IPS DF 4.7 (cell line): ENCODE results near the gene NXPH4.

Experiments
- DNase-seq: peaks from one replicate; pipeline ENCODE4 v3.0.0-alpha.2; 2013; ENCODE audit warnings: low spot score; ENCODE audit errors: extremely low read depth

Gene NXPH4

GRCh38 chr12:57242691-57243454, 26.3 kb downstream of the NXPH4 start:
- no peak for DNase-seq

- DNase-seq: no peak
Observed at GRCh38 chr12:57243521-57244311, 27.1 kb downstream of the NXPH4 start.

- no peak for DNase-seq
Observed at GRCh38 chr12:57244312-57244696, 27.7 kb downstream of the NXPH4 start.

- no peak for DNase-seq
Observed at GRCh38 chr12:57247041-57247440, 30.4 kb downstream of the NXPH4 start.

GRCh38 chr12:57248934-57249742, 32.5 kb downstream of the NXPH4 start:
- DNase-seq: no peak

- DNase-seq: no peak
Observed at GRCh38 chr12:57250541-57250940, 33.9 kb downstream of the NXPH4 start.

- DNase-seq: no peak
Observed at GRCh38 chr12:57250956-57251355, 34.4 kb downstream of the NXPH4 start, which contains the start of gene STAC3. Gene STAC3, minus strand, starts transcription at chr12:57251187. Its CDS starts 1,551 bp downstream, at chr12:57249636.

GRCh38 chr12:57254506-57255280, 38.1 kb downstream of the NXPH4 start:
- DNase-seq: no peak

- DNase-seq: no peak
Observed at GRCh38 chr12:57255916-57256315, 39.3 kb downstream of the NXPH4 start.

GRCh38 chr12:57258977-57259970, 42.7 kb downstream of the NXPH4 start:
- DNase-seq: no peak

- DNase-seq: no peak
Observed at GRCh38 chr12:57260366-57260765, 43.8 kb downstream of the NXPH4 start.

GRCh38 chr12:57261428-57261865, 44.9 kb downstream of the NXPH4 start:
- DNase-seq: no peak

GRCh38 chr12:57262126-57262822, 45.7 kb downstream of the NXPH4 start:
- DNase-seq: no peak

GRCh38 chr12:57263096-57263495, 46.5 kb downstream of the NXPH4 start:
- DNase-seq: no peak

GRCh38 chr12:57266681-57267080, 50.1 kb downstream of the NXPH4 start:
- DNase-seq: no peak

GRCh38 chr12:57268264-57268663, 51.7 kb downstream of the NXPH4 start:
- DNase-seq: no peak

- no peak for DNase-seq
Observed at GRCh38 chr12:57270966-57271470, 54.4 kb downstream of the NXPH4 start.

GRCh38 chr12:57272337-57273151, 56.0 kb downstream of the NXPH4 start:
- no peak for DNase-seq
